IMR-90 (cell line): ENCODE results near the gene CFAP58. TPM values are rescaled to one million over a fixed set of nuclear protein-coding genes. Genes with fewer than 3 reads are reported as not detected.
A peak's percentile ranks its signal among the peaks of the same experiment; 100 is the strongest.

Source experiments
- ATAC-seq: fragments of 200-7000 bp; cut with Tn5 transposase; 2 replicates; pipeline ENCODE4 v1.9.1; 2020; ENCODE audit warnings: low read depth, mild to moderate bottlenecking, moderate library complexity
- BruUV-seq: library from RNA; stranded (reverse); fragments of 400-500 nt; replicated peaks from 2 replicates; lab custom pipeline; 2021; lab: Mats Ljungman, UMichigan
- CTCF ChIA-PET: fragments of 300-600 bp; formaldehyde crosslinking; extraction: SDS; loops from one replicate; lab custom pipeline; 2021; ENCODE audit warnings: antibody characterized with exemption; lab: Yijun Ruan, JAX
- POLR2A ChIA-PET: fragments of 300-600 bp; sonication (Branson Sonifier 250); formaldehyde crosslinking; loops from one replicate; lab custom pipeline; 2022; ENCODE audit warnings: antibody characterized with exemption; ENCODE audit not compliant: unreplicated experiment; lab: Charles Lee
- DNase-seq: peaks from one replicate; pipeline ENCODE4 v3.0.0; 2013
- H2AFZ ChIP-seq: replicated peaks from 2 replicates; pipeline ENCODE3; 2013; ENCODE audit warnings: low read length, mild to moderate bottlenecking; ENCODE audit not compliant: poor library complexity
- H2AK5ac ChIP-seq: 2 replicates; pipeline ENCODE4 v1.6.1; 2013; ENCODE audit warnings: low read depth, low read length, inconsistent platforms
- H2AK9ac ChIP-seq: replicated peaks from 2 replicates; pipeline ENCODE3; 2013; ENCODE audit warnings: mild to moderate bottlenecking, low read depth, low read length, moderate library complexity; ENCODE audit not compliant: poor library complexity
- H2BK120ac ChIP-seq: 2 replicates; pipeline ENCODE4 v1.6.1; 2013; ENCODE audit warnings: low read depth, low read length, inconsistent platforms
- H2BK15ac ChIP-seq: 3 replicates; pipeline ENCODE4 v1.6.1; 2013; ENCODE audit warnings: low read depth, low read length, inconsistent platforms
- H2BK20ac ChIP-seq: 2 replicates; pipeline ENCODE4 v1.6.1; 2013; ENCODE audit warnings: low read depth, mild to moderate bottlenecking, inconsistent platforms, low read length, moderate library complexity
- H2BK5ac ChIP-seq: 2 replicates; pipeline ENCODE4 v1.6.1; 2013; ENCODE audit warnings: mild to moderate bottlenecking, low read depth, low read length, inconsistent platforms; ENCODE audit not compliant: poor library complexity, severe bottlenecking
- H3K14ac ChIP-seq: replicated peaks from 2 replicates; pipeline ENCODE4 v1.6.1; 2013; ENCODE audit warnings: low read depth, low read length, inconsistent platforms
- H3K18ac ChIP-seq: 2 replicates; pipeline ENCODE4 v1.6.1; 2013; ENCODE audit warnings: low read depth, low read length, control low read depth
- H3K23ac ChIP-seq: 2 replicates; pipeline ENCODE4 v1.6.1; 2013; ENCODE audit warnings: low read depth, low read length, inconsistent platforms
- H3K27ac ChIP-seq: 2 replicates; pipeline ENCODE4 v1.5.1; 2013; ENCODE audit warnings: mild to moderate bottlenecking, control low read depth, low read length; ENCODE audit not compliant: insufficient read depth
- H3K27me3 ChIP-seq: 2 replicates; pipeline ENCODE4 v1.6.1; 2013; ENCODE audit warnings: low read length; ENCODE audit not compliant: control insufficient read depth, insufficient read depth
- H3K36me3 ChIP-seq: 2 replicates; pipeline ENCODE4 v1.6.1; 2013; ENCODE audit warnings: low read length, mixed read lengths; ENCODE audit not compliant: control insufficient read depth, insufficient read depth
- H3K4ac ChIP-seq: 2 replicates; pipeline ENCODE4 v1.6.1; 2013; ENCODE audit warnings: low read depth, low read length, inconsistent platforms
- H3K4me1 ChIP-seq: 2 replicates; pipeline ENCODE4 v1.6.1; 2013; ENCODE audit warnings: low read length, mixed read lengths; ENCODE audit not compliant: control insufficient read depth, insufficient read depth
- H3K4me2 ChIP-seq: 2 replicates; pipeline ENCODE4 v1.6.1; 2013; ENCODE audit warnings: low read depth, mild to moderate bottlenecking, control low read depth, low read length, moderate library complexity
- H3K4me3 ChIP-seq: 2 replicates; pipeline ENCODE4 v1.5.1; 2013; ENCODE audit warnings: low read depth, mild to moderate bottlenecking, control low read depth, low read length, moderate library complexity; ENCODE audit not compliant: insufficient read depth
- H3K56ac ChIP-seq: 2 replicates; pipeline ENCODE4 v1.6.1; 2013; ENCODE audit warnings: low read length, inconsistent platforms; ENCODE audit not compliant: insufficient read depth; ENCODE audit errors: extremely low read depth
- H3K79me1 ChIP-seq, 2 experiments: 2 replicates each; pipeline ENCODE4 v1.6.1; 2013; ENCODE audit warnings: low read length in 2 of 2, inconsistent platforms in 1 of 2, low read depth in 1 of 2
- H3K9ac ChIP-seq: 2 replicates; pipeline ENCODE4 v1.6.1; 2013; ENCODE audit warnings: low read depth, low read length, control low read depth
- H3K9me1 ChIP-seq: 2 replicates; pipeline ENCODE4 v1.6.1; 2013; ENCODE audit warnings: low read length, inconsistent platforms; ENCODE audit not compliant: insufficient read depth
- H3K9me3 ChIP-seq: 2 replicates; pipeline ENCODE4 v1.6.1; 2013; ENCODE audit warnings: low read length; ENCODE audit not compliant: control insufficient read depth, insufficient read depth
- H4K20me1 ChIP-seq: 2 replicates; pipeline ENCODE4 v1.6.1; 2013; ENCODE audit warnings: low read length, inconsistent platforms; ENCODE audit not compliant: insufficient read depth
- H4K5ac ChIP-seq: 2 replicates; pipeline ENCODE4 v1.6.1; 2013; ENCODE audit warnings: mild to moderate bottlenecking, low read depth, low read length, control low read depth
- H4K8ac ChIP-seq, 2 experiments: 2 replicates each; pipeline ENCODE4 v1.6.1; 2013; ENCODE audit warnings: low read depth in 2 of 2, low read length in 2 of 2, control low read depth in 1 of 2, inconsistent platforms in 1 of 2
- H4K91ac ChIP-seq: 2 replicates; pipeline ENCODE4 v1.6.1; 2013; ENCODE audit warnings: low read depth, low read length, inconsistent platforms; ENCODE audit not compliant: insufficient read depth
- CHD1 ChIP-seq: IDR thresholded peaks from 2 replicates; pipeline ENCODE4 v1.6.1; 2012; ENCODE audit warnings: low read depth, low read length, improper control_type of control experiment
- WGBS, 2 experiments: methylation state at CpG; one replicate each; pipeline versions ENCODE4 v1.1.5 to v1.1.7; 2013; ENCODE audit warnings: missing lambda C conversion rate in 2 of 2; ENCODE audit not compliant: insufficient read length in 1 of 2; ENCODE audit errors: extremely low coverage in 2 of 2; 5-methylcytosine and 5-hydroxymethylcytosine counted together
- dilution Hi-C: fragments of 300-500 bp; cut with HindIII; formaldehyde crosslinking; loops from one replicate; pipeline ENCODE4 v1.14.3; 2018; ENCODE audit warnings: low sequenced_read_pairs; ENCODE audit not compliant: unreplicated experiment
- in situ Hi-C: fragments of 300-500 bp; cut with MboI; formaldehyde crosslinking; loops from 3 replicates; pipeline ENCODE4 v1.14.3; 2019; ENCODE audit warnings: low sequenced_read_pairs, inconsistent platforms, mixed read lengths
- intact Hi-C: fragments of 100-400 bp; cut with micrococcal nuclease; formaldehyde crosslinking; loops from 2 replicates; pipeline ENCODE4 v1.10.0; 2022
- polyA plus RNA-seq, 3 experiments: library from polyadenylated mRNA; depleted of rRNA; stranded (reverse); fragments of >200 nt; gene quantifications; 2 replicates each; pipeline ENCODE4 v1.2.3, GENCODE V29; 2012; ENCODE audit warnings: low replicate concordance in 1 of 3
- total RNA-seq: library from RNA; depleted of rRNA; stranded (reverse); fragments of >200 nt; gene quantifications from 2 replicates; pipeline ENCODE4 v1.2.3, GENCODE V29; 2012

The CFAP58 gene
- total and polyA plus RNA-seq, 2 of the 4 experiments (the other 2 are of a cell fraction): 0.36 to 0.72 TPM

- Histone ChIP-seq H3K56ac (no peak overlapping the region), H4K20me1 (peaks cover 53% of the 10 kb centered on the region), H3K27me3 (no peaks in the 10 kb centered on the region), H3K9ac (no peak overlapping the region), H2AK5ac (peak overlapping the region; percentile 84; the same call in 1 of the 2 replicates), H3K14ac (no peak overlapping the region; the same call in 1 of the 2 replicates), H2AFZ (no peak overlapping the region), H3K4me3 (no peak overlapping the region), H3K9me1 (peaks cover 46% of the 10 kb centered on the region), H3K18ac (no peak overlapping the region), H3K4ac (peak overlapping the region; percentile 53; the same call in 1 of the 2 replicates), H4K5ac (no peak overlapping the region), H2BK15ac (no peak overlapping the region), H3K4me2 (no peak overlapping the region), H3K36me3 (peaks cover 50% of the 10 kb centered on the region), H3K23ac (peak overlapping the region; percentile 39; the same call in 1 of the 2 replicates), H2AK9ac (no peak overlapping the region), H2BK120ac (peak overlapping the region; percentile 53; the same call in 1 of the 2 replicates), H4K91ac (peak overlapping the region; percentile 18; the same call in 1 of the 2 replicates), H2BK5ac (peak overlapping the region; percentile 2), H2BK20ac (no peak overlapping the region), H3K27ac (peak overlapping the region; percentile 50; the same call in 1 of the 2 replicates), H3K79me1 (peaks cover 24 to 92% of the 10 kb centered on the region in 2 experiments), H4K8ac (peak overlapping the region in 1 of 2 experiments; percentile 29; a peak in 2 of 4 replicates), H3K9me3 (no peaks in the 10 kb centered on the region), H3K4me1 (peaks cover 19% of the 10 kb centered on the region)
- intact Hi-C loops: no loop called here
- TF ChIP-seq CHD1: no peak
- WGBS, 2 experiments: no CpG with 5 or more reads among the region's 5 CpGs
- dilution Hi-C loops: no loop called here
- ChIA-PET POLR2A (no interaction called here), CTCF (no interaction called here)
- DNase-seq (no peak), ATAC-seq (no peak)
- in situ Hi-C loops: no loop called here
- no TSS peak for BruUV-seq
These were observed 42.4 kb upstream of the CFAP58 start for GRCh38 chr10:104311184-104311720.
